Neural progenitor cell (in vitro differentiated cells): ENCODE results near the gene KRTAP5-2. TPM values are rescaled to one million over a fixed set of nuclear protein-coding genes. Genes with fewer than 3 reads are reported as not detected.
A peak's percentile ranks its signal among the peaks of the same experiment; 100 is the strongest.

Experiments used
- DNase-seq: peaks from one replicate; pipeline ENCODE4 v3.0.0-alpha.2; 2016; ENCODE audit warnings: low spot score
- H2AFZ ChIP-seq: fragments of 200-600 bp; sonication (generic); replicated peaks from 2 replicates; pipeline ENCODE4 v1.6.1; 2016; ENCODE audit warnings: antibody characterized with exemption
- H3F3A ChIP-seq: fragments of 200-600 bp; sonication (generic); 2 replicates; pipeline ENCODE4 v1.6.1; 2016; ENCODE audit warnings: antibody characterized with exemption, low read depth
- H3K27ac ChIP-seq: fragments of 200-600 bp; sonication (generic); 2 replicates; pipeline ENCODE4 v1.5.1; 2016; ENCODE audit warnings: mild to moderate bottlenecking
- H3K27me3 ChIP-seq: fragments of 200-600 bp; sonication (generic); 2 replicates; pipeline ENCODE4 v1.6.1; 2016; ENCODE audit warnings: mild to moderate bottlenecking, moderate library complexity
- H3K36me3 ChIP-seq: fragments of 200-600 bp; sonication (generic); 2 replicates; pipeline ENCODE4 v1.5.1; 2016
- H3K4me1 ChIP-seq: fragments of 200-600 bp; sonication (generic); 2 replicates; pipeline ENCODE4 v1.6.1; 2016; ENCODE audit warnings: mixed run types
- H3K4me2 ChIP-seq: fragments of 200-600 bp; sonication (generic); 2 replicates; pipeline ENCODE4 v1.6.1; 2016
- H3K4me3 ChIP-seq: fragments of 200-600 bp; sonication (generic); 2 replicates; pipeline ENCODE4 v1.5.1; 2016
- H3K79me2 ChIP-seq: fragments of 200-600 bp; sonication (generic); 2 replicates; pipeline ENCODE4 v1.6.1; 2016; ENCODE audit warnings: low read depth
- H3K9ac ChIP-seq: fragments of 200-600 bp; sonication (generic); 2 replicates; pipeline ENCODE4 v1.6.1; 2016
- H3K9me3 ChIP-seq: fragments of 200-600 bp; sonication (generic); 2 replicates; pipeline ENCODE4 v1.5.1; 2016; ENCODE audit warnings: low read depth
- H4K20me1 ChIP-seq: fragments of 200-600 bp; sonication (generic); 2 replicates; pipeline ENCODE4 v1.6.1; 2016; ENCODE audit warnings: low read depth
- H3K27ac Mint-ChIP-seq: 3 replicates; pipeline ENCODE4 v1.8.0; 2021; ENCODE audit warnings: mixed read lengths
- H3K27me3 Mint-ChIP-seq: 2 replicates; pipeline ENCODE4 v1.8.0; 2022; ENCODE audit warnings: low read depth, mild to moderate bottlenecking, inconsistent platforms, moderate library complexity, mixed read lengths; ENCODE audit not compliant: insufficient read depth
- H3K36me3 Mint-ChIP-seq: 3 replicates; pipeline ENCODE4 v1.8.0; 2021; ENCODE audit warnings: mixed read lengths
- H3K4me1 Mint-ChIP-seq: 3 replicates; pipeline ENCODE4 v1.8.0; 2021; ENCODE audit warnings: mixed read lengths
- H3K4me3 Mint-ChIP-seq: 3 replicates; pipeline ENCODE4 v1.8.0; 2021; ENCODE audit warnings: mild to moderate bottlenecking, moderate library complexity, mixed read lengths
- H3K9me3 Mint-ChIP-seq: 3 replicates; pipeline ENCODE4 v1.8.0; 2020; ENCODE audit warnings: mixed read lengths
- EZH2 ChIP-seq: fragments of 200-600 bp; sonication (generic); IDR thresholded peaks from 2 replicates; pipeline ENCODE4 v1.6.1; 2017; ENCODE audit warnings: antibody characterized with exemption, mild to moderate bottlenecking, moderate library complexity
- EZH2phosphoT487 ChIP-seq: fragments of 200-600 bp; sonication (generic); IDR thresholded peaks from 2 replicates; pipeline ENCODE4 v1.6.1; 2017; ENCODE audit warnings: antibody characterized with exemption
- total RNA-seq: library from RNA; depleted of rRNA; stranded (reverse); fragments of >200 nt; gene quantifications from 2 replicates; pipeline ENCODE4 v1.2.3, GENCODE V29; 2015; ENCODE audit warnings: low replicate concordance
- TF ChIP-seq, protein P1 (sequence below): fragments of 200-600 bp; sonication (generic); IDR thresholded peaks from 2 replicates; pipeline ENCODE4 v1.5.1; 2017; ENCODE audit warnings: antibody characterized with exemption, mild to moderate bottlenecking

Gene KRTAP5-2
- total RNA-seq, 1 donor from 2014 or later: not detected

DNA sequence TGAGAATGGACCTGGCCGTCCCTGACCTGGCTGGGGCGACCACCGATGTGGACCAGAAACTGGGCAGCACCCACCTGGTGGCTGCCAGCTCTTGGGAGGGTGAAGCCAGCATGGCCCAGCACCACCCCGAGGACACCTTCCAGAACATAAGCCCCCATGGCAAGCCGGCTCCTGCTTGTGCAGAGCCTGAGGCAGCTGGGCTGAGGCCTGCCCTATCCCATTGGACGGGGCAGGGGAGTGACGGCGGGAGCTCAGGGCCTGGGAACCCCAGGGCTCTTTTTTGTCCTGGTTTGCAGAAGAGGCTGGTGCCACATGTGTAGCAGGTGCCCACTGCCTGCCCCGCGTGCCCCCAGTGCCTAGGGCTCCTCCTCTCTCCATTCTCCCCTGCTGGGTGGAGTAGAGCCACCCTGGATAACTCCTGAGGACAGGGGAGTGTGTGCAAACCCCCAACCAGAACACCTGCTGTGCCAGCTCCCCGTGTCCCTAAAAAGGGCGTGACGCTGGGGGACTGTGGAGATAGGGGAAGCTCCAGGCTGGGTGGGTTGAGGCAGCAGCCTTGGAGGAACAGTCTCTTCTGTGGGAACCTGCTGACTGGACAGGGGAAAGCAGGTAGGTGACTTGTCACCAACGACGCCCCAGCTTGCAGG is 38.0 kb downstream of the KRTAP5-2 start:
- Mint-ChIP-seq H3K9me3 (no peaks in the 10 kb centered on the region), H3K36me3 (no peaks in the 10 kb centered on the region), H3K4me1 (peaks cover 3% of the 10 kb centered on the region), H3K27ac (no peak overlapping the region), H3K27me3 (peaks cover 12% of the 10 kb centered on the region), H3K4me3 (no peak overlapping the region)
- H3K4me1 ChIP-seq: peaks cover 26% of the 10 kb centered on the region
- no peaks in the 10 kb centered on the region for H3F3A ChIP-seq
- no peak overlapping the region for H3K9ac ChIP-seq
- H3K27me3 ChIP-seq: peaks cover 59% of the 10 kb centered on the region
- H3K36me3 ChIP-seq: no peaks in the 10 kb centered on the region
- no peaks in the 10 kb centered on the region for H3K79me2 ChIP-seq
- no peak overlapping the region for H3K4me3 ChIP-seq
- H4K20me1 ChIP-seq: peaks cover 5% of the 10 kb centered on the region
- H3K27ac ChIP-seq: no peak overlapping the region
- no peak overlapping the region for H3K4me2 ChIP-seq
- TF ChIP-seq, protein P1, sequence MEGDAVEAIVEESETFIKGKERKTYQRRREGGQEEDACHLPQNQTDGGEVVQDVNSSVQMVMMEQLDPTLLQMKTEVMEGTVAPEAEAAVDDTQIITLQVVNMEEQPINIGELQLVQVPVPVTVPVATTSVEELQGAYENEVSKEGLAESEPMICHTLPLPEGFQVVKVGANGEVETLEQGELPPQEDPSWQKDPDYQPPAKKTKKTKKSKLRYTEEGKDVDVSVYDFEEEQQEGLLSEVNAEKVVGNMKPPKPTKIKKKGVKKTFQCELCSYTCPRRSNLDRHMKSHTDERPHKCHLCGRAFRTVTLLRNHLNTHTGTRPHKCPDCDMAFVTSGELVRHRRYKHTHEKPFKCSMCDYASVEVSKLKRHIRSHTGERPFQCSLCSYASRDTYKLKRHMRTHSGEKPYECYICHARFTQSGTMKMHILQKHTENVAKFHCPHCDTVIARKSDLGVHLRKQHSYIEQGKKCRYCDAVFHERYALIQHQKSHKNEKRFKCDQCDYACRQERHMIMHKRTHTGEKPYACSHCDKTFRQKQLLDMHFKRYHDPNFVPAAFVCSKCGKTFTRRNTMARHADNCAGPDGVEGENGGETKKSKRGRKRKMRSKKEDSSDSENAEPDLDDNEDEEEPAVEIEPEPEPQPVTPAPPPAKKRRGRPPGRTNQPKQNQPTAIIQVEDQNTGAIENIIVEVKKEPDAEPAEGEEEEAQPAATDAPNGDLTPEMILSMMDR: no peak
- TF ChIP-seq EZH2phosphoT487 (no peak), EZH2 (no peak)
- no peak for DNase-seq
- H2AFZ ChIP-seq: no peak overlapping the region
- H3K9me3 ChIP-seq: no peaks in the 10 kb centered on the region

DNA sequence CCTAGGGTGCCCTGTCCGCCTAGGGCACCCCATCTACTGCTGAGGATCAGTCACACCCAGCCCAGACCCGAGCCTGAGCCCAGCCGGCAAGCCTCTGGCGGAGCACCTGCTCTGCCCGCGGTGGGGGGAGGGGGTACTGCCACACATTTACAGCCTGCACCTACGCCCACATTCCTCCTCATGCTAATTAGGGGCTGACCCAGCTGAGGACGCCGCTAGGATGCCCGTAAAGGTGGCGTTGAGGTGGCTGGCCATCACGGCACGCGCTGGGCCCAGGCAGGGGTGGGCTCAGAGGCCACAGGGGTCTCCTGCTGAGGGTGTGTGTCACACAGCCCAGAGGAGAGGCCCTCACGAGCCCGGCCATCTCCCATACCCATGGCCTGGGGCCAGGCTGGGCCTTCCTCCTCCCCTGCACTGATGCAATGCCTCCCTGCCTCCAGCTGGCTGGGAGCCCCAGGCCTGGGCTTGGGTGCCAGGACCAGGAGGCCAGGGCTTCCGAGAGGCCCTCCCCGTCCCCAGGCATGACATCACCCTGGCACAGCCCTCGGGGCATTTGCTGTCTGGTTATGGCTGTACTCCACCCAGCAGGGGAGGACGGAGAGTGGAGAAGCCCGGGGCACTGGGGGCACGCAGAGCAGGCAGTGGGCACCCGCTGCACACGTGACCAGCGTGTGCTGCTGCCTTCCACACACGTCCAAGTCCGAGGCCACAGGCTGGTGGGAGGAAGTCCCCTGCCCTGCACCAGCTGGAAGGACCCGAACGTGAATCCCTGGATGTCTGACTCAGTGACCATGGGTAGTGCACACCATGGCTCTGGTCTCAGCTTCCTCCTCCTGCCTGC is 38.8 kb downstream of the KRTAP5-2 start:
- Mint-ChIP-seq H3K4me3 (no peak overlapping the region), H3K9me3 (no peaks in the 10 kb centered on the region), H3K4me1 (peaks cover 3% of the 10 kb centered on the region), H3K36me3 (no peaks in the 10 kb centered on the region), H3K27ac (no peak overlapping the region), H3K27me3 (peaks cover 12% of the 10 kb centered on the region)
- H3F3A ChIP-seq: no peaks in the 10 kb centered on the region
- H3K79me2 ChIP-seq: no peaks in the 10 kb centered on the region
- H2AFZ ChIP-seq: no peak overlapping the region
- H3K27me3 ChIP-seq: peaks cover 60% of the 10 kb centered on the region
- no peaks in the 10 kb centered on the region for H3K36me3 ChIP-seq
- peaks cover 5% of the 10 kb centered on the region for H4K20me1 ChIP-seq
- H3K27ac ChIP-seq: no peak overlapping the region
- H3K9me3 ChIP-seq: no peaks in the 10 kb centered on the region
- H3K4me1 ChIP-seq: peaks cover 19% of the 10 kb centered on the region
- peak overlapping the region; percentile 45 for H3K4me2 ChIP-seq
- TF ChIP-seq, protein P1: no peak
- TF ChIP-seq EZH2 (no peak), EZH2phosphoT487 (no peak)
- no peak overlapping the region for H3K4me3 ChIP-seq
- DNase-seq: peak; percentile 63
- H3K9ac ChIP-seq: no peak overlapping the region

DNA sequence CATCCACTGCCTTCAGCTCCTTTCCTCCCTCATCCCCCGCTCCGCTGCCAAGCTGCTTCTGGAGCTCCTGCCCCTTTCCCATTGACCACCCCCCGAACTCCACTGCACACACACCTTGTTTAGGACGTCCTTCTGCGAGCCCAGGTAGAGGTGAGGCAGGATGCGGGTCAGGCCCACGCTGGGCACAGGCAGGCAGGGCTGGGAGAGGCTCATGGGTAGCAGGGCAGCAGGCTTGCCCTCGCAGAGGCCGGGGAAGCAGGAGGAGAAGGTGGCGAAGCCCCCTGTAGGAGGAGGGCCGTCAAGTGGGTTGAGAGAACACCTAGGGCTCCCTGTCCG is 39.4 kb downstream of the KRTAP5-2 start:
- Histone ChIP-seq H2AFZ (no peak overlapping the region), H3K4me2 (peak overlapping the region; percentile 45), H3K79me2 (no peaks in the 10 kb centered on the region), H3K9ac (no peak overlapping the region), H3K27me3 (peaks cover 64% of the 10 kb centered on the region), H3K4me1 (peaks cover 13% of the 10 kb centered on the region), H3F3A (no peaks in the 10 kb centered on the region), H3K27ac (no peak overlapping the region), H3K36me3 (no peaks in the 10 kb centered on the region), H4K20me1 (peaks cover 5% of the 10 kb centered on the region), H3K9me3 (no peaks in the 10 kb centered on the region), H3K4me3 (no peak overlapping the region)
- Mint-ChIP-seq H3K4me3 (no peak overlapping the region), H3K4me1 (peaks cover 3% of the 10 kb centered on the region), H3K36me3 (no peaks in the 10 kb centered on the region), H3K27me3 (peaks cover 15% of the 10 kb centered on the region), H3K9me3 (no peaks in the 10 kb centered on the region), H3K27ac (no peak overlapping the region)
- no peak for DNase-seq
- TF ChIP-seq, protein P1: no peak
- TF ChIP-seq EZH2 (no peak), EZH2phosphoT487 (no peak)
